Psoas muscle (tissue), 8 donors: ENCODE data around the gene ARG1. TPM values are rescaled to one million over a fixed set of nuclear protein-coding genes. Genes with fewer than 3 reads are reported as not detected.
"Not testable (repeated sequence)": the region's sequence is repeated elsewhere in the genome, so short reads cannot be mapped to it uniquely, and the experiment has no call there.

Experiments
- ATAC-seq, 4 donors: fragments of 200-7000 bp; cut with Tn5 transposase; one replicate each; pipeline ENCODE4 v1.9.1; 2020; ENCODE audit warnings: moderate library complexity in 3 of 4, mild to moderate bottlenecking in 2 of 4
- DNase-seq, 2 donors: peaks; one replicate each; pipeline ENCODE4 v3.0.0-alpha.2; 2020
- H3K27ac ChIP-seq: fragments of 200-600 bp; one replicate; pipeline ENCODE4 v1.8.0; 2022
- H3K27me3 ChIP-seq, 3 donors: fragments of 200-600 bp in 1 of 3; one replicate each; pipeline versions ENCODE4 v1.6.1 to v1.8.0; 2013 to 2022; ENCODE audit warnings: low read length in 2 of 3, mild to moderate bottlenecking in 2 of 3, moderate library complexity in 1 of 3; ENCODE audit not compliant: insufficient read depth in 3 of 3
- H3K36me3 ChIP-seq, 2 donors: fragments of 200-600 bp in 1 of 2; one replicate each; pipeline versions ENCODE4 v1.6.1 to v1.8.0; 2013 to 2022; ENCODE audit warnings: low read depth in 1 of 2, mild to moderate bottlenecking in 1 of 2, moderate library complexity in 1 of 2; ENCODE audit not compliant: insufficient read depth in 1 of 2
- H3K4me1 ChIP-seq: fragments of 200-600 bp; one replicate; pipeline ENCODE4 v1.8.0; 2022
- H3K4me3 ChIP-seq: fragments of 200-600 bp; one replicate; pipeline ENCODE4 v1.8.0; 2022; ENCODE audit warnings: mild to moderate bottlenecking
- H3K9me3 ChIP-seq: fragments of 200-600 bp; one replicate; pipeline ENCODE4 v1.8.0; 2022
- WGBS, 3 donors: extraction: QIAGEN DNeasy Blood & Tissue Kit; methylation state at CpG; one replicate each; pipeline versions ENCODE4 v1.1.6 to v1.1.7; 2013; 5-methylcytosine and 5-hydroxymethylcytosine counted together
- intact Hi-C, 2 donors: fragments of 100-400 bp; cut with DNase I; formaldehyde crosslinking; loops; one replicate each; pipeline versions ENCODE4 v1.11.0 to v1.14.2; 2022
- polyA plus RNA-seq, 3 donors: library from polyadenylated mRNA; stranded (reverse); fragments of 200-250 nt; gene quantifications; one replicate each; pipeline ENCODE4 v1.2.3, GENCODE V29; 2013
- total RNA-seq, 4 donors: library from RNA; stranded (reverse); fragmentation: NEBNext Ultra II Directional in 2 of 4; extraction: Animal tissue kit (Norgen Biotek cat#: 25700) in 2 of 4; gene quantifications; one replicate each; pipeline versions ENCODE4 v1.2.1 to v1.2.4, GENCODE V29; 2021 to 2023
- TF ChIP-seq, protein P1 (sequence below): fragments of 200-600 bp; IDR thresholded peaks from one replicate; pipeline ENCODE4 v1.8.0; 2022; ENCODE audit warnings: antibody characterized with exemption
- donor health status: healthy with polysubstance abuse.
- donor health status: DM: no; HTN: no; CAD: no; lungs with moderate emphysema.
- donor health status: Bipolar disorder and iron deficiency.
- donor health status: healthy.
- donor health status: DM: yes; HTN: yes; CAD: no.
- donor health status: DM: no; HTN: no; CAD: no.
- donor health status: DM: no; HTN: no; CAD: no.
- donor health status: DM: yes; HTN: yes; CAD: no.

The ARG1 gene
- total and polyA plus RNA-seq, 7 donors: 0.08 to 0.59 (median 0.21) TPM; not detected in 1

DNA sequence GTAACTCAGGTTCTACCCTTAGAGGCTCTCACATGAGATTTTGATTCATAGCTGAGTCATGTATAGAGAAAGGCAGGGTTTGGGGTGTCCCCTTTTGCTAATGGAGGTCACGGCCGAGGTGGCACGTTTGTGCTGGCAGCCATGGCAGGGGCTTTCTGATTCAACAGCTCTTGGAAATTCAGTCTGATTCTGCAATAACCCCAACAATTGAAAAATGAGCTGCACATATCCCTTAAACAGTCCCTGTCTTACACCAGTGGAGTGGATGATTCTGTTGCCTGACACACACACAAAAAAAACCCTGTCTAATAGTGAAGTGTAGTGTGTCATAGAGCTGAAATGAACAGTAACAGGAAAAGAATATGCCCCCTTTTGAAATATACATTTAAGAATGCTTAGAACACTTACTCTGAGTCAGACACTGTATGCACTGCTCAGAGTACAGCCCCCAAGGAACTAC lies 40.4 kb upstream of the ARG1 start:
- no peak overlapping the region for H3K27ac ChIP-seq
- H3K4me1 ChIP-seq: no peaks in the 10 kb centered on the region
- intact Hi-C loops: loop anchor here in 1 of 2 donors (10.0 kb wide), 2 partner anchors 338 to 648 kb away; no protein-coding TSS in a partner anchor
- H3K27me3 ChIP-seq: no peaks in the 10 kb centered on the region
- 51 to 75% (median 74%) methylated on average over 3 of the region's 3 CpGs for WGBS, 3 donors
- H3K4me3 ChIP-seq: no peak overlapping the region
- H3K36me3 ChIP-seq: no peaks in the 10 kb centered on the region
- TF ChIP-seq, protein P1, sequence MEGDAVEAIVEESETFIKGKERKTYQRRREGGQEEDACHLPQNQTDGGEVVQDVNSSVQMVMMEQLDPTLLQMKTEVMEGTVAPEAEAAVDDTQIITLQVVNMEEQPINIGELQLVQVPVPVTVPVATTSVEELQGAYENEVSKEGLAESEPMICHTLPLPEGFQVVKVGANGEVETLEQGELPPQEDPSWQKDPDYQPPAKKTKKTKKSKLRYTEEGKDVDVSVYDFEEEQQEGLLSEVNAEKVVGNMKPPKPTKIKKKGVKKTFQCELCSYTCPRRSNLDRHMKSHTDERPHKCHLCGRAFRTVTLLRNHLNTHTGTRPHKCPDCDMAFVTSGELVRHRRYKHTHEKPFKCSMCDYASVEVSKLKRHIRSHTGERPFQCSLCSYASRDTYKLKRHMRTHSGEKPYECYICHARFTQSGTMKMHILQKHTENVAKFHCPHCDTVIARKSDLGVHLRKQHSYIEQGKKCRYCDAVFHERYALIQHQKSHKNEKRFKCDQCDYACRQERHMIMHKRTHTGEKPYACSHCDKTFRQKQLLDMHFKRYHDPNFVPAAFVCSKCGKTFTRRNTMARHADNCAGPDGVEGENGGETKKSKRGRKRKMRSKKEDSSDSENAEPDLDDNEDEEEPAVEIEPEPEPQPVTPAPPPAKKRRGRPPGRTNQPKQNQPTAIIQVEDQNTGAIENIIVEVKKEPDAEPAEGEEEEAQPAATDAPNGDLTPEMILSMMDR: no peak
- no peak for ATAC-seq
- H3K9me3 ChIP-seq: no peaks in the 10 kb centered on the region
- no peak for DNase-seq

DNA sequence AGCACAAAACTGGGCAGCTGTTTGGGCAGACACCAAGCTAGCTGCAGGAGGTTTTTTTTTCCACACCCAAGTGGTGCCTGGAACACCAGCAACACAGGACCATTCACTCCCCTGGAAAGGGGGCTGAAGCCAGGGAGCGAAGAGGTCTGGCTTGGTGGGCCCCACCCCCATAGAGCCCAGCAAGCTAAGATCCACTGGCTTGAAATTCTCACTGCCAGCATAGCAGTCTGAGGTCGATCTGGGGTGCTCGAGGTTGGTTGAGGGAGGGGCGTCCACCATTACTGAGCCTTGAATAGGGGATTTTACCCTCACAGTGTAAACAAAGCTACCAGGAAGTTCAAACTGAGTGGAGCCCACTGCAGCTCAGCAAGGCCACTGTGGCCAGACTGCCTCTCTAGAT lies 34.4 kb upstream of the ARG1 start:
- 80 to 85% (median 81%) methylated on average over 4 of the region's 4 CpGs for WGBS, 3 donors
- intact Hi-C loops: loop anchor here (5.0 to 10.0 kb wide), 3 partner anchors 344 to 654 kb away; no protein-coding TSS in a partner anchor

DNA sequence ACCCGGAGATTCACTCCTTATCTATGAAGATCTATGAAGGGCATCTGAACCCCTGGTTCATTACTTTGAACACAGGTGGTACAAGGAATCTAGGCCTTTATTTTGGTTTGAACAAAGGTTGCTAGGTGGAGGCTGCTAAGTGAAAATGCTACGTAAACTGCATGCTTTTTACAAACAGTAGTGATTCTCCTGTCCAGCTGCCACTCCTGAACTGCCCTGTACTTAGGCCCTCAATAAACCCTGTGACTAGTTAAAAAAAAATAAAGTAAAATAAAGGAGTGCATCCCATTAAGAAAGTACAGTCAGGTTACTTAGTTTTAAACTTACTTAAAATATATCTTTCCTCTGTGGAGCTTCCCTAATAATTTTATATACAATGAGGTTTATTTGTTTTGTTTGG lies 27.7 kb upstream of the ARG1 start:
- no peaks in the 10 kb centered on the region for H3K27me3 ChIP-seq
- no peaks in the 10 kb centered on the region for H3K36me3 ChIP-seq
- 58 to 89% (median 87%) methylated on average over 2 of the region's 2 CpGs for WGBS, 3 donors
- H3K4me3 ChIP-seq: no peak overlapping the region
- TF ChIP-seq, protein P1: no peak
- H3K9me3 ChIP-seq: no peaks in the 10 kb centered on the region
- intact Hi-C loops: no loop called here
- DNase-seq (no peak), ATAC-seq (no peak)
- no peak overlapping the region for H3K27ac ChIP-seq
- H3K4me1 ChIP-seq: no peaks in the 10 kb centered on the region

More for the DNA sequence above, 34.4 kb upstream of the ARG1 start:
- H3K27me3 ChIP-seq, H3K9me3 ChIP-seq, H3K27ac ChIP-seq, H3K36me3 ChIP-seq, H3K4me3 ChIP-seq, ATAC-seq, H3K4me1 ChIP-seq, DNase-seq: not testable (repeated sequence)

DNA sequence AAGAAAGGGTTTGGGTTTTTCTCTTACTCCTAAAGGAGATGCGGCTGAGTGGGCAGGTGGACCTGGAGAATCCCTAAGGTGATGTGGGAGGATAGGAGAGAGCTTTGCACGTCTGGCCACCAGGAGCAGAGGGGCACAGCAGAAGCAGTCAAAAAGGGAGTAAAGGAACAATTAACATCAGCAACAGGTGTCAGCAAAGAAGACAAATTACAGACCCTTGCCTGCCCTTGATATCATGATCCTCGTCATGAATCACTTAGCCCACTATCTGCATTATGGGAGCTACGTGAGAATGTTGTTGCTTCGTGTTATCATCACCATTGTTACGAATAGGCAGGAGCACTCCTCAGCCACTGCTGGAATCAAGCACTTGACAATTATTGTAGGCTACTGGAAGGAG lies 25.5 kb upstream of the ARG1 start:
- no peak overlapping the region for H3K4me3 ChIP-seq
- H3K4me1 ChIP-seq: no peaks in the 10 kb centered on the region
- DNase-seq (no peak), ATAC-seq (no peak)
- H3K36me3 ChIP-seq: no peaks in the 10 kb centered on the region
- TF ChIP-seq, protein P1: no peak
- WGBS, 3 donors: 80 to 84% (median 82%) methylated on average over 6 of the region's 6 CpGs
- intact Hi-C loops: no loop called here
- no peaks in the 10 kb centered on the region for H3K9me3 ChIP-seq
- no peak overlapping the region for H3K27ac ChIP-seq
- no peaks in the 10 kb centered on the region for H3K27me3 ChIP-seq

DNA sequence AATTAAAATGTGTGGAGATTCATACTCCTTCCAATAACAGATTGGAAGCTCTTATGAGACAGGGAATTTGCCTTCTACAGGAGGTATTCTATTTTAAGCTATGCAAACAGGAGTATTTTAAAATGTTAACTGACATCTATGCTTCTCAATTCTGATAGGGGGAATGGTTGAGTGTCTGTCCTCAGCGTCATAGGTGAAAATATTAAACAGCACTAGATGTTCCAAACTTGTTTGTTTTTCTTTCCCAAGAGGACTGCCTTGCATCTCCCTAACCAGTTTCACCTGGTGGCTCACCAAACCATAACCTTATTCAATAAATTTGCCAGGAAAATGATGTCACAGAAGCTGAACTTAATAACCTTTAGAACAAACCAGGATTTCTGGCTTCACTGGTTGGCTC lies 24.6 kb upstream of the ARG1 start:
- H3K27me3 ChIP-seq: no peaks in the 10 kb centered on the region
- ATAC-seq: no peak
- H3K27ac ChIP-seq: no peak overlapping the region
- intact Hi-C loops: no loop called here
- no peaks in the 10 kb centered on the region for H3K36me3 ChIP-seq
- no peak for DNase-seq
- no peaks in the 10 kb centered on the region for H3K4me1 ChIP-seq
- H3K4me3 ChIP-seq: no peak overlapping the region
- H3K9me3 ChIP-seq: no peaks in the 10 kb centered on the region
- TF ChIP-seq, protein P1: no peak
- whole genome bisulfite sequencing, 3 donors: 81 to 96% (median 83%) methylated on average over 1 of the region's 1 CpG
